Suprapubic skin (tissue), 4 donors: ENCODE results near the gene LPIN1.

Source experiments
- CTCF ChIP-seq, 2 donors: fragments of 200-600 bp in 1 of 2; fragments of 450-650 bp in 1 of 2; sonication (generic) in 1 of 2; IDR thresholded peaks; one replicate each; pipeline ENCODE4 v1.5.1; 2016 to 2019; ENCODE audit warnings: antibody characterized with exemption in 2 of 2, mild to moderate bottlenecking in 1 of 2, moderate library complexity in 1 of 2
- EP300 ChIP-seq: sonication (generic); formaldehyde crosslinking; IDR thresholded peaks from one replicate; pipeline ENCODE4 v1.6.1; 2017; ENCODE audit warnings: antibody characterized with exemption
- POLR2A ChIP-seq, 2 donors: fragments of 450-650 bp; IDR thresholded peaks; one replicate each; pipeline ENCODE4 v1.6.1; 2017; ENCODE audit warnings: antibody characterized with exemption in 2 of 2, mild to moderate bottlenecking in 2 of 2, moderate library complexity in 2 of 2
- POLR2AphosphoS5 ChIP-seq, 3 donors: sonication (generic); formaldehyde crosslinking; IDR thresholded peaks; one replicate each; pipeline ENCODE4 v1.6.1; 2017; ENCODE audit warnings: antibody characterized with exemption in 3 of 3

GRCh38 chr2:11850082-11850481 lies 103.7 kb downstream of the LPIN1 start:
- TF ChIP-seq POLR2AphosphoS5 (IDR thresholded peaks at IDR 0.05) (no peak), EP300 (no peak), CTCF (IDR thresholded peaks at IDR 0.05) (no peak), POLR2A (IDR thresholded peaks at IDR 0.05) (no peak)
